ENCODE data around the gene DUSP23.

DUSP23 gene

DNA sequence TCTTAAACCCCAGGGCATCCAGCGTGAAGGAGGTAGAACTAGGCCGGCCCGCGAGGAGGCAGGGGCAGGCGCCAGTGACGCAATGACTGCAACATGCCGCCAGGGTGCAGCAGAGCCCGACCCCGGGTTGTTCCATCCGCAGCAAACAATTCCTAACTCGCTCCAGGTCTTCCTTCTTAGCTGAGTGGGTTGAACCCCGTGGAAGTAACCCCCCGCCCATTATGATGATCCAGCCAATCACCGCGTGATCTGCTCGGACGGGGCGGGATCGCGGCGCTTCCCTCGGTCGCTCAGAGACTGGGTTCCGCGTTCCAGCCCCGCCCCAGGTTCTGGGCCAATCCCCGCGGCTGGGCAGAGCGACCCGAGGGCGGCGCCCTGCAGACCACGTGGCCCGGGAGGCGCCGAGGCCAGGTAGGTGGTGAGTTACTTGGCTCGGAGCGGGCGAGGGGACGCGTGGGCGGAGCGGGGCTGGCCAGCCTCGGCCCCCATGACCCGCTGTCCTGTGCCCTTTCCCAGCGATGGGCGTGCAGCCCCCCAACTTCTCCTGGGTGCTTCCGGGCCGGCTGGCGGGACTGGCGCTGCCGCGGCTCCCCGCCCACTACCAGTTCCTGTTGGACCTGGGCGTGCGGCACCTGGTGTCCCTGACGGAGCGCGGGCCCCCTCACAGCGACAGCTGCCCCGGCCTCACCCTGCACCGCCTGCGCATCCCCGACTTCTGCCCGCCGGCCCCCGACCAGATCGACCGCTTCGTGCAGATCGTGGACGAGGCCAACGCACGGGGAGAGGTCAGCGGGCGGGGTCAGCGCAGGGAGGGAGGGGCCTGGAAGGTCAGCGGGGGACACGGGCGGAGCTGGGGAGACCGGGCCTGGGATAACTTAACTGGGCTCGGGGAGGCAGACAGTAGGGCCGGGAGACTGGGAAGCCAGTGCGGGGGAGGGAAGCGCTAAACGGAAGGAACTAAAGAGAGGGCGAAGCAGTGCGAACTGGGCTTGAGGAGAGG is at the start of gene DUSP23:
Gene DUSP23, plus strand, starts transcription at position 380 of the 1,000 bp plus-strand sequence. Its CDS starts 139 bp downstream, at position 519.
- DNase-seq, result peak; percentile 97

DNA sequence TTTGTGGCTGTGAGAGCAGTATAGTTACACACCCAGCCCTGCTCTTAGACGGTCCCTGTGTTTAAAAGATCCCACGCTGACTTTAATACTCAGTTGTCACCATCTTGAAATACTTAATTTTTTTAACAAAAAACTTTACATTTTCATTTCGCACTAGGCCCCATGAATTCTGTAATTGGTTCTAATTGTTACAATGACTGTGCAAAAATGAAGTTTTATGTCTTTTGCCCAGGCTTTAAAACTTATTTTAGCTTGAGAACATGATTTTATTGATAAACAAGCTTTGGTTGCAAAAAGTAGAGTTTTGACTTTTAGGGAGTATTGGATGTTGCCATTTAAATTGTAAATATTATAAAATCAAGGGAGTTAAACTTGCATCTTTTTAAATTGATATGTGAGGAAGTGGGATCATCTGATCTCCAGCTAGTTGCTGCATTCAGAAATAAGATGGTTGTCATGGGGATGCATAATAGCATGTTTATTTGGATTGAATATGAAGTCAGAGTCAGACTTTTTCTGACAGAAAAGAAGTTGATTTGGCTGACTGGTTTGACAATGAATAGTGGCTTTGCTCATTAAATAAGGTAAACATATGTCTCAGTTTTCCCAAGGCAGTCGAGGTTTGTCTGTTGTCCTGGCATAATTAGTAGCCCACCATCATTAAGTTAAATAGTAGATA is 43.4 kb upstream of the DUSP23 start:
- no peak for DNase-seq

DNA sequence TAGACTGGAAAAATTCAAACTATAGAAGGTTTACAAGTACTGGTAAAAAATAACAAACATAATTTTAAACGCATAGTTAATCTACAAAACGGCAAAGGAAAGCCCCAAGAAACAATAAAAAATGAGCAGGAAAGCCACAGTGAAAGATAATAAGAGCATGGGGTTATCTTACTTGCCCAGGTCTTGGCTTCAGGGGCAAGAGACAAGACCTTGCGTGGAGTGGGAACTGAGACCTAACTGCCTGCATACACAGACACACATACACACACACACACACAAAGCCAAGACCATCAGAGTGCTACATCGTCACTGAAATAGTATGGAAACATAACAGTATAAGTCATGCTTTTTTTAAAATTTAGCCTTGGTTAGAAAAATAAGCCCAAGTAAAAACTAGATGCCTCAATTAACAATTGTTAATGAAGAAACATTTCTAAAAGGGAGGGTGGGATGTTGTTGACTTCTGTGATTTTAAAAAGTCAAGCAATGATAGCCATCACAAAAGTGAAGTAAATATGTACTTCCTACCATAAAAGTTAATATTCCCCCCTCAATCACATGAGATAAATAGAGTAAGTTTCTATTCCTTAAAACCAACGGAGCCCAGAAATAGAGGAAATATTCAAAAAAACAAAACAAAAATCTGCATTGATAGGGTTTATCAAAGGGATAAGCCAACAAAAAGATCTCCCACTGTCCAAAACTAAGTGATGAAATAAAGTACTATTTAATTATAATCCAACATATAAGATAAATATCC is 36.9 kb upstream of the DUSP23 start:
- DNase-seq, result no peak

DNA sequence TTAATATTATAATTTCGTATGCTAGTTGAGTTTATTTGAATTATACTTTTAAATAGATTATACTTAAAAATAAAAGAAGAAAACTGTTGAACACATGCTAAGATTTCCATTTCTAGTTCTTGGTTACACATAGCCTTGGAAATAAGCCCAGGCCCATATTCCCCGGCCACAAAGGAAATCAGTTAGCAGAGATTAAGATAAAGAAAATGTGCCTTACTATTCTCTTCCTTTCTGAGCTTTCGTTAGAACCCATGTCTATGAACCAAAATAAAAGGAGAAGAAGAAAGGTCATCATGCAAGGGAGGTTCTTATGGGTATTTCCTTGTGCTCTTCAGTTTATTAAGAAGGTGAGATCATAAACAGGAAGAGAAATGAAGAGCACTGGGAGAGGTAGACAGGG is 34.1 kb upstream of the DUSP23 start:
- no peak for DNase-seq

DNA sequence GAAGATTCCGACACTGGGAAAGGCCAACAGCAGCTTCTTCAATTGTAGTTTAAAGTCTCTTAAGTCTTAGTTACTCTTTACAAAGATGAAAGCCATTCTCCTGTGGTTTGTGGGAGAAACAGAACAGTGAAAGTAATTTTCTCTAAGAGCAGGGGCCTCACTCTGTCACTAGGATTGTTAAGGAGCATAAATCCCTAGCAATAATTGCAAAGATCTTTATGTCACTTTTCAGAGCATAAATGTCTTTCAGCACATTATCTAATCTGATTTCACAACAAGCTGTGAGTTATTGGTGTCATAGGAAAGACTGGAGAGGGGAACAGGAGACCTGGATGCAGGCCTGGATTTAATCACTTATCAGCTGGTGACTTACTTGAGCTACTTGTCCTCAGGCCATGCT is 32.4 kb upstream of the DUSP23 start:
- DNase-seq, result no peak

DNA sequence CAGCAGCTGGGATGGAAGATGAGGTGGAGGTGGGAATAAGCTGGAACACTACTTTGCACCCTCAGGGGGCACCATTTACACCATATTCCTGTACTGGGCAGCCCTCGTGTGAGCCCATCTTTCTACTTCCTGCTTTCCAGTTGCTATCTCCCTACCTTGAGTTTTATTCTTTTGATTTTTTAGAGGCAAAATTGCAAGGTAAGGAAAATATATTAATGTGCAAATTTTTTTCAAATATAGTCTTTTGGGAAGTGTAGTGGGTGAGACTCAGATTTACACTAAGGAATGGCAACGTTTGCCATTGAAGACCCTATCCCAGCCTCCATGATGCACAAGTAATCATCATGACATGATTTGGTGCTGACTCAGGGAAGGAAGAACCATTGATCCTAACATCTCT is 31.1 kb upstream of the DUSP23 start:
- DNase-seq, result no peak

DNA sequence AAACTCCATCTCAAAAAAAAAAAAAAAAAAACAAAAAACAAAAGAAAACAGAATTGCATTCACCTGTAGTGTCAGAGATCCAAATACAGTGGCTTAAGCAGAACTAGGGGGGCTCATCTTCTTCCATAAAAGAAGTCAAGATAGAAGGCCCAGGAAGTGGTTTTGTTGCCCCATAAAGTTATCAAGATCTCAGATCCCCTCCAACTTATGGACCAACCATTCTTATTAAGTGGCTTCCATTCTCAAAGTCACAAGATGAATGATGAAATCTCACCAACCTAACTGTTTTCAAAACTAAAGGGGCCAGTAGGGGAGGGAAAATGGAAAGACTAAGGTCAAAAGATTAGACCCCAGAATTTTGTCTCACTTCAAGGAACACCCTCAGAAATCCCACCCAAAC is 30.1 kb upstream of the DUSP23 start:
- no peak for DNase-seq

DNA sequence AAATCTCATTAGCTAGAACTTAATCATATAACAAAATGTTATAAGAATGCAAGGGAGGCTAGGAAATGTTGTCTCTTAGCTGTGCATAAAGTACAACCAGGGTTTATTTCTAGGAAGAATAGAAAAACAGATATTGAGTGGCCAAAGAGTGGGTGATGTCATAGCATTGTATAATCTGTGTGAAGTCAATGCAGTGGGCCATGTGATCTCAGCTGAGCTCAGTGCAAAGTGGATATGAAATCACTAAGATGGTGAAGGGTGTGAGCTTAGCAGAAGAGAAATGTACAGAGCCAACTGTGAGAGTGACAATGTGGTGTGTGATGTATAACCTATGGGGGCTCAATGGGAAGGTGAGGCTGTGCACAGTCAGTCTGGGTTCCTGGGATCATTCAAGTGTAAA is 29.7 kb upstream of the DUSP23 start:
- no peak for DNase-seq

DNA sequence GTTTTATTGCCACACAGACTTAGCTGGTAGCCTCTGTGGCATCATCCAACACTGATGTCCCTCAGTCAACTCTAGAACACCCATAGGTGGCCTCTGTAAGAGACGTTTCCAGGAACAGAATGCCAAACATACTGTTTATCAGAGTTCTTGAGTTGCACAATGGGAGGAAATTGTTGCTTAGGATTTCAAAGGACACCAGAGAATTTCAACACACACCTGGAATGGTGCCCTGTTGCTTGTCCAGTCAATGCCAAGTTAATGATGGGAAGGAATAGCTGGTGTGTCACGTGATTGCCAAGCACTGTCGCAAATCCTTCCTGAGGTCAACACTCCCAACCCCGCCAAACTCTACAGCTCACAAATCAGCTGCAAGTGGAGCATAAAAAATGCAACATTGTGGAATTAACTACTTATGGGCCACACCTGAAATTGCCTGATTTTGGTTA is 28.6 kb upstream of the DUSP23 start:
- DNase-seq, result no peak

DNA sequence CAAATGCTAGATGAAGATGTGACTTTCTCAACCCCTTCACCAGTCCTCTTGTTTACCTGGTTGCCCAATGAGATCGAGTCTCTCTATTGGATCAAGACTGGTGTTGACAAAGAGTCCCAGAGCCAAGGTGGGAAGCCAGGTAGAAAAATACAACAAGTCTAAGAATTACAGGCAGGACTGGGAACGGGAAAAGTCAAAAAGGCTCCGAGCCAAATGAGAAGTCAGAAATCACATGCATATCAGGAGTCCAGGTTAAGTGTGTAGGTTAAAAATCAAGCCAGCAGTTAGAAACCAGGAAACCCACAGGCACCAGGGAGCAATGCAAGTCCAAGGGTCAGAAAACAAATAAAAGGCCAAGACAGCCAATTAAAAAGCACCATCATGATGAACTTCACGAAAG is 27.4 kb upstream of the DUSP23 start:
- no peak for DNase-seq

DNA sequence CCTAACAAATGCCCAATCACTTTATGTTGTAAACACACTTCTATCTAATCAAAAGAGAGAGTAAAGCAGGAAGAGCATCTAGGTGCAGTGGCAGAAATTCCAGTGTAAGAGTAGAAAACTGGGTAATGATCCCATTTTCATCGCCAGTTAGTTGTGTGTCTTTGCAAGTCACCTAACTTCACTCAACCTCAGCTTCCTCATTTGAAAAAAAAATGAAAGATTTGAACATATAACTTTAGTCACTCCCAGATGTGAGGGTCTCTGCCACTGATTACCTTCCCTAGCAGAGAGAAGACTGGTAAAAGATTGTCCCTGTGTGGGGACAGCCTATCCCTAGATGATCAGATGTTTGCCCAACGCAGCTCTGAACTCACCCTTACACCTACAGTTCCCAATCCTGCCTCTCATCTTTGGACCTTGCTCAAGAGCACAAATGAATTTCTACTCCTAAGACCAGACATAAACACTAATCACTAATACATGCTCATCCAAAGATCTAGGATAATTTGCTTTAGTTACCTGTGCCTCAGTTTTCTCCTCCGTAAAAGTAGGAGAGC is 25.2 kb upstream of the DUSP23 start:
- no peak for DNase-seq

DNA sequence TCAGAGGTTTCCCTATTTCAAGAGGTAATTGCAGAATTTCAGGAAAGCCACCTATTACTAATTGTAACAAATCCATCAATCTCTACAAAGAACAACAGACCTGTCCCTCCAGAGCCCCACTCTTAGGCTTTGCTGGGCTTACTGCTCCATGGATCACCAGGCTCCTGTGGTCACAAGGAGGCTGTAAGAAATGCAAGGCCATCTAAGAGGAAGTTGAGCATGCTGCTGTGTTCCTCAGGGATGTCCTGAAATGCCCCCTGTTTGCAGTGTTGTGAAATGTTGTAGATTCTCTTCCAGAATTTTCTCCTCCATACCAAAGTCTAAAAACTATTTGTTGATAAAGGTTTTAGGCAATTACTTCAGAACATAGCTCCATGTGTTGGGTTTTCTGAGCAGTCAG is 24.4 kb upstream of the DUSP23 start:
- DNase-seq, result peak; percentile 71

DNA sequence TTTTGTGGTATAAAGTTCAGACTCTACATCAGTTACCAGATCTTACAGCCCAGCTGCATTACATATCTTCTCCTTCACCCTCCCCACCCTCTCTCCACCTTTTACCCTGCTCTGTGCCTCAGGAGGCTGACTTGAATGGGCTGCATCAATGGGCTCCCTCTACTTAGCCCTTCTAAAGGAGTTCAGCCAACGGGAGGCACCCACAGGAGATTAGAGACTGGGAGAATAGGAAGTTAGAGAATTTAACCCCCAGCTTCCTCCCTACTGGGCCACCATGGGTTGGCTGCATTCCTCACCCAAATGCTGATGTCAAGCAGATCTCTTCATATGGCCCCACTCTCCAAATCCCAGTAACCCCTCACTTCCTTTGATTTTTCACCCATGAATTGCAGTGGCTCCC is 17.1 kb upstream of the DUSP23 start:
- DNase-seq, result no peak

DNA sequence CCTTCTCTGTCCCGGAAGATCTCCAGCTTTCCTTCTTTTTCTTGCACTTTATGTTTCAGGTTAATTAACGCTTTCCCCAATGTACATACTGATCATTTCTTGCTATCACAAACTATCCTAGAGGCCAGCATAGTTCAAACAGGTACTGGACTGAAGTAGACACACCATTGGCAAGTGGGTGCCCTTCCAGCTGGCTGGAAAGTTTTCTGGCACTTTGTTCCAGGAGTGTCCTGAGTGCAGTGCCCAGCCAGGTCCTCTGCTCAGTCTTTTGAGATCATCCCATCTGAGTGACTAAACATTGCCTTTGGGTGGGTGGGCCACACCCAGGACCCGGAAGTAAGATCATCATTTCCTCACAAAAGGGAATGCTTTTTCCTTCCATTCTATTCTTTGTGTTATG is 15.0 kb upstream of the DUSP23 start:
- no peak for DNase-seq

DNA sequence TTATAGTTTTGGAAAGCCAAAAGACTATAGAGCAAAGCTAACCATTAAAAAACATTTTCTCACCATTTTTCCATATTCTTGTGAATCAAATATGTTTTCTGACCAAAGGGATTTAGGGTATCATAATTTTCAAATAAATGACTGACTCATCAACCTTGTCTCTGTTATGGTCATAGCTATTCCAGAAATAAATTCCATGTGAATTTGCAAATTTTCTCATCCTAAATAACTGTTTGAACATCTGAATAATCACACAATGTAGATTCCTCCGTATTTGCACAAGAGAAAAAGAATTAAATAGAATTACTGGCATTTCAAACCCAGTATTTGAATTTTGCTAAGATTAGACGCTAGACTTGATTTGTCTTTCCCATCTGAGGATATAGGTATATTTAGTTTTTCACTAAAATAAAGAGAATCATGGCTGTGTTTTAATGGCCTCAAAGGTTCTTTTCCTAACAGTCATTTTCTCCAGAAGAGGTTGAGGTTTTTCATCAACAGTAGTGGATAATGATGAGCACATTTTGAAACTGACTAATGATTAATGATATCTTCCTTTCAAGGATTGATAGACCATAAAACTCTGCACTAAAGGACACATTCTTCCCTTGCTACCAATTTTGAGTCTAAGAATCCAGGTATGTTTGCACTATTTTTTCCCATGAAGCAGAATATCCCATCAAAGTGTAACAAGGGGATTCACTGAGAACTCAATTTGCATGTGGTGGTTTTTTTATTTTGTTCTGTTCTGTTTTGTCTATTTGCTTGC is 9.5 kb upstream of the DUSP23 start:
- DNase-seq, result no peak

DNA sequence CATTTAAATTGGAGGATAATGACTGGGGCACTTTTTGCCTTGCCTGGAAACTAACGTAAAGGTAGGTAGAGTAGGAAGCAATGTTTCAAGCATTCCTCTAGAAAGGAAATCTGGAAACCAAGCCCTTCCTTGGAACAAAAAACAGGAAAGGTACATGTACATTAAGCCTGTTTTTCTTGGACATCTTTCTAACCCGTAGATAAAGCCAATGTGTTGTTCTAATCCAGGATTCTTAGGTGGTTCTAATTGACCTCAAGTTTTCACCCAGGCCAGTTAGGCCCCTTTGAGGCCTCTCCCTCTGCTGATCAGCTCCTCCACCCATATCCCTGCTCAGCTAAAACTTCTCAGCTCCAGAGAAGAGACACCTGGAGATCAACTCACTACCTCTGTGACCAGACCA is 6.3 kb upstream of the DUSP23 start:
- DNase-seq, result no peak

DNA sequence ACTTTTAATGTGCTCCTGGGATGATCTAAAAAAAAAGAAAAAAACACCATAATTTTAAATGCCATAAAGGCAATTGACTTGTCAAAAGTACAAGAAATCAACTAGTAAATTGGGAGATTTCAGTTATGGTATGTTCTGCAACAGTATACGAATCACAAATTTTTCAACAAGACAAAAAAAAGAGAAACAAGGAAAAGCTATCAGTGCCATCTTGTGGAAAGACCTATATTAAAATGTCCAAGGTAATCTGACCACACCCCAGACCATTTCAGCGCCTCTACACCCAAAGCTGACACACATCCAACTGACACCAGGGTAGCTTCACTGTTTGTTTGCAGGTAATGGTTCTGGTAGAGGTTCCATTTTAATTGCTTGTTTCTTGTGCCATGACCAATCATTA is 5.0 kb upstream of the DUSP23 start:
- DNase-seq, result no peak

DNA sequence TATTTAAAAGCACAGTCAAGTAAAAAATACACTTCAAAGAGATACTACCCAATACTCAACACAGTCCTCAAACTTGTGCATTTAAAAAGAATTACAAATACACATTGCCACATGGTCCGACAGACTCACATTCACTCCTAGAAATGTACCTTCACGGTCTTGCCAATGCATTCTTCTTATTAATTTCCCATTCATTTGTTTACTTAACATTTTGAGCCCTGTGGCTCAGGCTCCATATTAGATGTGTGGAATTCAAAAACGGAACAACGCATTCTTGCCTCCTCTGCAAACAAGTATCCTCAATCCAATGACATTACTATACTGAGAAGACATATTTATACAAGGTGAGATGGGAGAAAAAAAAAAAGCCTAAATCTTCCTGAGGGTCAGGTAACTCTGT is 2.5 kb upstream of the DUSP23 start:
- DNase-seq, result no peak

DNA sequence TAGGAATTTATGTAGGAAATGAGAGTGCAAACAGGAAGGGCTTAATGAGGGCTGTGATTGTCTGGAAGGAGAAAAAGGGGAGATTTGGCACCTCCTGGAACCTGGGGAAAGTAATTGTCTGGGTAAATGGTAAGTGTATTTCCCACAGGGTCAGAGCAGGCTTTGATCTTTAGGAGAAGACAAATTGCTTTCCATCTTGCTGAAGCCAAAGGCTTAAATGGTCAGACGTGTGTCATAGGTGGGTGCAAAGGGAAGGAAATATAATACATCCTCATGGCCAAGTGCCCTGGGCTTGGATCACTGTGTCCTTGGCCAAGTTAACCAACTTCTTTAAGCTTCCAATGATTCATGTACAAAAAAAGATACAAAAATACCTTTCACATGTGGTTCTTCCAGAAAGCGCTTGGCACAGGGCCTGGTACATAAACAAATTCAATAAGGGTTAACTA is 1.3 kb upstream of the DUSP23 start:
- no peak for DNase-seq

DNA sequence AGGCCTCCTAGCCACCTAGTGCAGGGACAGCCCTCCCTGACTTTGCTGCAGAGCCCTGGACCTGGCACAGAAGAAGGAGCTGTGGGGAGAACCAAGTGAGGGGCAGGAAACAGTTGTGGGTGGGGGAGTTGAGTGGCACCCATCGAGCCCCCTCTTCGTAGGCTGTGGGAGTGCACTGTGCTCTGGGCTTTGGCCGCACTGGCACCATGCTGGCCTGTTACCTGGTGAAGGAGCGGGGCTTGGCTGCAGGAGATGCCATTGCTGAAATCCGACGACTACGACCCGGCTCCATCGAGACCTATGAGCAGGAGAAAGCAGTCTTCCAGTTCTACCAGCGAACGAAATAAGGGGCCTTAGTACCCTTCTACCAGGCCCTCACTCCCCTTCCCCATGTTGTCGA is 1.2 kb downstream of the DUSP23 start:
- no peak for DNase-seq

DNA sequence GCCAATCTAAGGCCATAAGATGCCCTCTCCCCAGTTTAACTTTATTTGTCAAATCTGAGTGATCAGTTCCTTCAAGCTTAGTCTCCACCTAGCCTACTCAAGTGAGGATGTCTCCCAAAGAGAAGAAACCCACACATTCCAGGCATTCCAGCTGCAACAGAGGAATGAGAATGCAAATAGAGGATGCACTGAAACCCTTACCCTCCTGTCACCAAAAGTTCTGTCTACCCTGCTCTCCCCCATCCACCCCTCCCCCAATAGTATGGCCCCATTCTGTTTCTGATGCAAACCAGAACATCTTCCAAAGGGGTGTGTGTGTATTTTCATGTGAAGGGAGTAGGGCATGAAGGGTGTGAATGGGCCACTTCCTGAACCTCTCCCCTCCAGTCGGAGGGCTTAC is 3.0 kb downstream of the DUSP23 start:
- no peak for DNase-seq

DNA sequence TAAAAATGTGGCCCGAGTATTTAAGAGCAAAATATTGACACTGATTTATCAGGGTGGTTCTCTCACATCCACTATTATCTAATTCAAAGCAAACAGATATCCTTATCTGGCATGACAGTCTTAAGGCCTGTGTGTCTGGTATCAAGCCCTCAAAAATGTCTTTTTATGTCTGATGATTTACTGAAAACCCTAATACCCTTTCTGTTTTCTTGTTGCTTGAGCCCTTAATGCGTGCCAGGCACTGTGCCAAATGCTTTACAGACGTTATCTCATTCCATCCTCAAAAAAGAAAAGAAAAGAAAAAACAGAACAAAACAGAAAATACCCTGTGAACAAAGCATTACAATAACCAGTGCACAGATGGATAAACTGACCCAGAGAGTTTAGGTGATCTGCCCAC is 5.7 kb downstream of the DUSP23 start:
- DNase-seq, result no peak
